Uterus (tissue), 4 donors: ENCODE measurements around the gene SAMD4A. TPM values are rescaled to one million over a fixed set of nuclear protein-coding genes. Genes with fewer than 3 reads are reported as not detected.

Experiments used
- DNase-seq, 2 donors: peaks; one replicate each; pipeline ENCODE4 v3.0.0-alpha.2; 2019 to 2020
- H3K27ac ChIP-seq, 2 donors: fragments of 200-600 bp; sonication (generic); 1 replicate in 1 of 2; 2 replicates in 1 of 2; pipeline ENCODE4 v1.5.1; 2016 to 2018
- H3K27me3 ChIP-seq, 2 donors: fragments of 200-600 bp; sonication (generic); one replicate each; pipeline ENCODE4 v1.5.1; 2018 to 2019; ENCODE audit warnings: control low read depth in 1 of 2
- H3K36me3 ChIP-seq, 2 donors: fragments of 200-600 bp; sonication (generic); one replicate each; pipeline ENCODE4 v1.5.1; 2019; ENCODE audit warnings: control low read depth in 1 of 2
- H3K4me1 ChIP-seq, 2 donors: fragments of 200-600 bp; sonication (generic); one replicate each; pipeline ENCODE4 v1.5.1; 2018 to 2019; ENCODE audit warnings: control low read depth in 1 of 2
- H3K4me3 ChIP-seq, 2 donors: fragments of 200-600 bp; sonication (generic); 1 replicate in 1 of 2; 2 replicates in 1 of 2; pipeline ENCODE4 v1.5.1; 2018 to 2019; ENCODE audit warnings: mild to moderate bottlenecking in 1 of 2
- H3K9me3 ChIP-seq, 2 donors: fragments of 200-600 bp; sonication (generic); one replicate each; pipeline ENCODE4 v1.5.1; 2019; ENCODE audit warnings: control low read depth in 1 of 2
- CTCF ChIP-seq, 4 experiments: fragments of 200-600 bp in 2 of 4; fragments of 450-650 bp in 2 of 4; sonication (generic) in 2 of 4; IDR thresholded peaks; one replicate each; pipeline ENCODE4 v1.5.1; 2016 to 2019; ENCODE audit warnings: antibody characterized with exemption in 4 of 4, mild to moderate bottlenecking in 2 of 4, moderate library complexity in 1 of 4
- POLR2A ChIP-seq, 2 donors: fragments of 450-650 bp; IDR thresholded peaks; one replicate each; pipeline ENCODE4 v1.6.1; 2016; ENCODE audit warnings: antibody characterized with exemption in 2 of 2, mild to moderate bottlenecking in 1 of 2, moderate library complexity in 1 of 2
- intact Hi-C: fragments of 100-400 bp; cut with DNase I; formaldehyde crosslinking; loops from one replicate; pipeline ENCODE4 v1.15.1; 2023; ENCODE audit warnings: low total_unique reads
- total RNA-seq, 4 donors: library from RNA; depleted of rRNA in 3 of 4; stranded (reverse); fragments of >200 nt in 3 of 4; gene quantifications; one replicate each; pipeline versions ENCODE4 v1.1.0 to v1.2.4, GENCODE V29; 2014 to 2023
- donor health status: DM: yes; HTN: yes; CAD: no.

SAMD4A gene
- total RNA-seq, 4 donors from 2014 or later, result 46.9 to 67.8 (median 55.0) TPM

DNA sequence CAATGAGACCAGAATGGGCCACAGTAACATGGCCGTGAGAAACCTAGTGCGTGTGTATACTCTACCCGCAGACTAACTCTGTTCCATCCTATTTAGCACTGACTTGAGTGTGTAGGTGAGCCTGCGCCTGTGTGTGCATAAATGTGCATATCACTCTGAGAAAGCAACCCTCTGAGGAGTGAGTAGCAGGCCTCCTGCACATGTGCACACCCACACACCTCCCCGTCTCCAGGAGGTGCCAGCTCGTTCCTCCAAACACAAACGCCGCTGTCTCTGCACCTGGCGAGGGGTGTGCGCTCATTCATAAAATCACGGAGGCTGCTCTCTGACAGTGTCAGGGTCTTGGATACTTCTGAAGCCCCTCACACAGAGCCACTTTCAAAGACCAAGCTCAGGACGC lies 196.8 kb downstream of the SAMD4A start:
- intact Hi-C loops, result no loop called here
- no peak for DNase-seq
- Histone ChIP-seq H3K27me3 (no peaks in the 10 kb centered on the region), H3K36me3 (no peaks in the 10 kb centered on the region), H3K9me3 (no peaks in the 10 kb centered on the region), H3K4me3 (no peak overlapping the region), H3K4me1 (no peaks in the 10 kb centered on the region), H3K27ac (no peak overlapping the region)
- no peak for TF ChIP-seq POLR2A (IDR thresholded peaks at IDR 0.05)
- no peak for TF ChIP-seq CTCF (IDR thresholded peaks at IDR 0.05)

DNA sequence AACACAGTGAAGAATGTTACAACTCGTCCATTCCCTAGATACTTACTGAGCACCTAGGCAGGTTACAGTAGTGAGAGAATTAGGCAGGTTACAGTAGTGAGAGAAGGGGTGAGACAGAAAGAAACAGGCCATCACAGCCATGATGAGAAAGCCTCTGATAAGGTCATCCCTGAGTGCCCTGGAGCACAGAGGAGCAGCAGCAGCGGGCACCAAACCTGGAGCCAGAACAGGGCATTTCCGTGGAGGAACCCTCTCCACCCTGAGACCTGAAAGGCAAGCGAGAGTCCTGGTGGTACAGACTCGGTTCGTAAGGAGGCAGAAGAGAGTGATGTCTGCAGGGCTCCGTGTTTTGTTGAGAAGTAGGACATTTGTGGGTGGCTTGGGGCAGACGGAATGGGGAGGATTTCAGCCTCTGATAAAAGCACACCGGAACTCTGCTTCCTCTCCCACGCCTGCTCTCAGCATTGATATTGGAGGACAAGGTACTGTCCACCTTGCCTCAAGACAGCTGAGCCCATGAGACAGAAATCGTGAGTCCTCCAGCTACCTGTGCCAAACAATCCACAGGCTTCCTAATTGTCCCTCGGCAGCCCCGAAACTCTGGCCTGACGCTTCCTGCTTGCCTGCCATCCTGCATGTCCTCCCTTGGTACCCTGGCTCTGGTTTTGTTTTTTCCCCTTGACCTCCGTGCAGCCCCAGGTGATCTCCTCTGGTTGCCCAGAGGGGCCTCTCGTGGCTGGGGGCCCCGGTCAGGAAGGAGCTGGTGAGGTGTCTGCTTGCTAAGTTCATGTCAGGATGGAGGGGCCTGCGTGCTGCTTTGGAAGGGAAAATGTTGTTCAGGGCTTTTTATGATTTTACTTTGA lies 199.6 kb downstream of the SAMD4A start:
- no peaks in the 10 kb centered on the region for H3K9me3 ChIP-seq
- H3K4me3 ChIP-seq, result no peak overlapping the region
- H3K27me3 ChIP-seq, result no peaks in the 10 kb centered on the region
- no peak for DNase-seq
- no peak for TF ChIP-seq POLR2A (IDR thresholded peaks at IDR 0.05)
- TF ChIP-seq CTCF (IDR thresholded peaks at IDR 0.05), result no peak
- H3K4me1 ChIP-seq, result no peaks in the 10 kb centered on the region
- intact Hi-C loops, result no loop called here
- H3K36me3 ChIP-seq, result no peaks in the 10 kb centered on the region
- peak overlapping the region; percentile 6 to 37 for H3K27ac ChIP-seq

GRCh38 chr14:54767139-54767431 lies 200.2 kb downstream of the SAMD4A start:
- TF ChIP-seq CTCF (IDR thresholded peaks at IDR 0.05) (no peak), POLR2A (IDR thresholded peaks at IDR 0.05) (no peak)
- Histone ChIP-seq H3K4me3 (no peak overlapping the region), H3K27me3 (no peaks in the 10 kb centered on the region), H3K9me3 (no peaks in the 10 kb centered on the region), H3K4me1 (no peaks in the 10 kb centered on the region), H3K36me3 (no peaks in the 10 kb centered on the region), H3K27ac (peak overlapping the region; percentile 6 to 37)
- intact Hi-C loops, result no loop called here
- no peak for DNase-seq

- intact Hi-C loops, result no loop called here
- H3K27ac ChIP-seq, result peak overlapping the region in 1 of 2 donors; percentile 3
- no peaks in the 10 kb centered on the region for H3K9me3 ChIP-seq
Observed at GRCh38 chr14:54767450-54767849, 200.5 kb downstream of the SAMD4A start.

More at GRCh38 chr14:54767450-54767849, 200.5 kb downstream of the SAMD4A start:
- TF ChIP-seq POLR2A (IDR thresholded peaks at IDR 0.05) (no peak), CTCF (IDR thresholded peaks at IDR 0.05) (no peak)
- Histone ChIP-seq H3K36me3 (no peaks in the 10 kb centered on the region), H3K4me1 (no peaks in the 10 kb centered on the region), H3K4me3 (no peak overlapping the region), H3K27me3 (no peaks in the 10 kb centered on the region)
- DNase-seq, result no peak
